AG04450 (cell line): ENCODE results near the gene TNP2. TPM values are rescaled to one million over a fixed set of nuclear protein-coding genes. Genes with fewer than 3 reads are reported as not detected.

Source experiments
- CTCF ChIA-PET: fragments of 300-600, 350-600 bp; formaldehyde crosslinking; extraction: SDS; loops from one replicate; lab custom pipeline; 2022; ENCODE audit warnings: antibody characterized with exemption, inconsistent platforms; lab: Charles Lee
- POLR2A ChIA-PET: fragments of 350-600 bp; formaldehyde crosslinking; extraction: SDS; loops from one replicate; lab custom pipeline; 2021; ENCODE audit warnings: antibody characterized with exemption, inconsistent platforms; lab: Yijun Ruan, JAX
- DNase-seq: peaks from one replicate; pipeline ENCODE4 v3.0.0-alpha.2; 2011; ENCODE audit warnings: low read depth, low spot score
- H3K27ac ChIP-seq: one replicate; pipeline ENCODE4 v1.5.1; 2012; ENCODE audit warnings: low read depth, low read length, control low read depth
- H3K27me3 ChIP-seq: one replicate; pipeline ENCODE4 v1.6.0; 2012; ENCODE audit warnings: low read length; ENCODE audit not compliant: control insufficient read depth, insufficient read depth
- H3K4me3 ChIP-seq: 2 replicates; pipeline ENCODE4 v1.5.1; 2011; ENCODE audit warnings: mild to moderate bottlenecking, low read depth, low read length, control low read depth
- H3K9me3 ChIP-seq: 2 replicates; pipeline ENCODE4 v1.5.1; 2012; ENCODE audit warnings: low read length; ENCODE audit not compliant: control insufficient read depth, insufficient read depth
- polyA plus RNA-seq: library from polyadenylated mRNA; depleted of rRNA; stranded (reverse); fragments of >200 nt; gene quantifications from 2 replicates; pipeline ENCODE4 v1.2.3, GENCODE V29; 2011
- TF ChIP-seq, protein P1 (sequence below): IDR thresholded peaks from 2 replicates; pipeline ENCODE4 v1.5.1; 2011; ENCODE audit warnings: low read depth, low read length, control low read depth, inconsistent platforms

Gene TNP2
- polyA plus RNA-seq, 1 experiment: not detected

DNA sequence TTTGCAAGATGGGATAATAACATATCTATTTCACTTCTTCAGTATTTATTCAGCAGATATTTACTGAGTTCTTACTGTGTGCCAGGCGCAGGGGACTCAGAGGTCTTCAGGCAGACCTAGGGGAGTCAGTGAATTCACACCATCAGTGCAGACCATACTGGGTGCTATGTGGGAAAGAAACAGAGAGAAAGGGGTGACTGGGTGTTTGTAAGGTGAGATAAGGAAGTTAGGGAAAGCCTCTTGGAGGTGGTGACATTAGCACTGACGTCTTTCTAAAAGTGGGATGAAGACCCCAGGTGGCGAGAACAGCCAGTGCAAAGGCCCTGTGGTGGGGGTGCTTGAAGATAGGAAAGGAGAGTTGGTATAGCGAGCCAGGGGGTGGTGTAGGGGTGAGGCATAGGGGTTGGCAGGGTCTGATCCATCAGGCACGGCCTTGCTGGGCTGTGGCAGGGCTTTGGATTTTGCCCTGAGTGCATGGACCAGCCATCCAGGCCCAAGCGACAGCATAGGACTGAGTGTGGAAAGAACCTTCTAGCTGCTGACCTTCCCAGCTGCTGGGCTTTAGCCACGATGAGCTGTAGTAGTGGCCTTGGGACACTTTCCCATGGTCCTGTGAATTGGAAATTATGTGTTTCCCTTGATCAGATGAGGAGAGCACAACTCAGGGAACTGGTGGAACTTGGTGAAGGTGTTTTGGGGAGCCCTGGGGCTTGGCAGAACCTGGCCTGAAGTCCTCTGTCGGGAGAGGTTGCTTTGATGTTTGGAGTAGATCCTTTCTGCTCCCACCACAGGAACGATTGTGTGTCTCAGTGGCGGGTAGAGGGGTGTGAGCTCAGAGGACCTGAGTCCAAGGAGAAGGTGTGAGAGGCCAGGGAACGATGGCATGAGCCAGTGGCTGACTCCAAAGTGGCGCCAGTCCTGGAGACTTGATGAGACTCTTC, 9.2 kb downstream of the TNP2 start:
- Histone ChIP-seq H3K27ac (no peak overlapping the region), H3K27me3 (peaks cover 2% of the 10 kb centered on the region), H3K9me3 (no peaks in the 10 kb centered on the region), H3K4me3 (no peak overlapping the region)
- no peak for DNase-seq
- ChIA-PET POLR2A (no interaction called here), CTCF (interaction anchor here (1.4 to 6.2 kb wide), 4 partner anchors 93 to 297 kb away, joined by 8 to 92 read pairs (median 49); no protein-coding TSS in a partner anchor)
- TF ChIP-seq, protein P1, sequence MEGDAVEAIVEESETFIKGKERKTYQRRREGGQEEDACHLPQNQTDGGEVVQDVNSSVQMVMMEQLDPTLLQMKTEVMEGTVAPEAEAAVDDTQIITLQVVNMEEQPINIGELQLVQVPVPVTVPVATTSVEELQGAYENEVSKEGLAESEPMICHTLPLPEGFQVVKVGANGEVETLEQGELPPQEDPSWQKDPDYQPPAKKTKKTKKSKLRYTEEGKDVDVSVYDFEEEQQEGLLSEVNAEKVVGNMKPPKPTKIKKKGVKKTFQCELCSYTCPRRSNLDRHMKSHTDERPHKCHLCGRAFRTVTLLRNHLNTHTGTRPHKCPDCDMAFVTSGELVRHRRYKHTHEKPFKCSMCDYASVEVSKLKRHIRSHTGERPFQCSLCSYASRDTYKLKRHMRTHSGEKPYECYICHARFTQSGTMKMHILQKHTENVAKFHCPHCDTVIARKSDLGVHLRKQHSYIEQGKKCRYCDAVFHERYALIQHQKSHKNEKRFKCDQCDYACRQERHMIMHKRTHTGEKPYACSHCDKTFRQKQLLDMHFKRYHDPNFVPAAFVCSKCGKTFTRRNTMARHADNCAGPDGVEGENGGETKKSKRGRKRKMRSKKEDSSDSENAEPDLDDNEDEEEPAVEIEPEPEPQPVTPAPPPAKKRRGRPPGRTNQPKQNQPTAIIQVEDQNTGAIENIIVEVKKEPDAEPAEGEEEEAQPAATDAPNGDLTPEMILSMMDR: no peak

DNA sequence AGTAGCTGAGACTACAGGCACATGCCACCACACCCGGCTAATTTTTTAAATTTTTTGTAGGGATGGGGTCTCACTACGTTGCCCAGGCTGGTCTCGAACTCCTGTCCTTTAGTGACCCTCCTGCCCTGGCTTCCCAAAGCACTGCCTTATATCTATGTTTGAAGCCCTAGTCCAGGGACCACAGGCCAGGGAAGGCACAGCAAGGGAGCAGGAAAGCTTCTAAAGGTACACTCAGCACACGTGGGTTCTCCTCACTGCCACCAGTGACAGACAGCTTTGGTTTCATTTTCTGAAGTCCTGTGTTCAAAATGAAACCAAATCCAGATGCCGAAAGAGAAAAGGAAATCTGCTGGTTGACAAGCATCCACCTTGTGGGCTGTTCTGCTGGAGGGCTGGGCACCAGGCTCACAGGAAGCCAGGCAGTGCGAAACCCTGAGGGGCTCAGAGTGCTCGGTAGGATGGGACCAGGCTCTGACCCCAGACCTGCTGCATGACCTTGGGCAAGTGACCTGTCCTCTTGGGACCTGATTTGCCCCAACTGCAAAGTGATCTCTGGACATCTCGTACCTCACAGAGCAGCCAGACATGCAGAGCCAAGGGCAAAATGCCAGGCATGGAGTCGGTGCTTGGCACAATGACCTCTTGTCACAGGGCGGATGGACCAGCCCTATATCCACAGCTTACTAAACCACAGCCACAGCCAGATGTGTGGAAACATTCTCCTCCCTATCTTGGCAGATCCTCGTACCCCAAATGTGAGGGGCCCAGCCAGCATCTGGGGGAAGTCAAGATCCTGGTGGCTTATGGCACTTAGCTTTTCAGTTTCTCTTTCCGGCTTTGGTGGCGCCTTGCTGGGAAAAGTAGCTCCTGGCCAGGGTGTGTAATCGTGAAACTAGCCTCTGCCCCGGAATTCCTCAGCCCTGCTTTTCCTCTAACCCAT, 10.3 kb downstream of the TNP2 start:
- no peak overlapping the region for H3K27ac ChIP-seq
- no peak overlapping the region for H3K4me3 ChIP-seq
- POLR2A ChIA-PET: no interaction called here
- H3K9me3 ChIP-seq: no peaks in the 10 kb centered on the region; the same call in 1 of the 2 replicates
- TF ChIP-seq, protein P1: no peak
- CTCF ChIA-PET: interaction anchor here (0.6 to 6.2 kb wide), 9 partner anchors 8 to 296 kb away, joined by 3 to 92 read pairs (median 8); partner anchors contain the start of genes PRM3 and TNP2
- peaks cover 2% of the 10 kb centered on the region for H3K27me3 ChIP-seq
- DNase-seq: no peak

DNA sequence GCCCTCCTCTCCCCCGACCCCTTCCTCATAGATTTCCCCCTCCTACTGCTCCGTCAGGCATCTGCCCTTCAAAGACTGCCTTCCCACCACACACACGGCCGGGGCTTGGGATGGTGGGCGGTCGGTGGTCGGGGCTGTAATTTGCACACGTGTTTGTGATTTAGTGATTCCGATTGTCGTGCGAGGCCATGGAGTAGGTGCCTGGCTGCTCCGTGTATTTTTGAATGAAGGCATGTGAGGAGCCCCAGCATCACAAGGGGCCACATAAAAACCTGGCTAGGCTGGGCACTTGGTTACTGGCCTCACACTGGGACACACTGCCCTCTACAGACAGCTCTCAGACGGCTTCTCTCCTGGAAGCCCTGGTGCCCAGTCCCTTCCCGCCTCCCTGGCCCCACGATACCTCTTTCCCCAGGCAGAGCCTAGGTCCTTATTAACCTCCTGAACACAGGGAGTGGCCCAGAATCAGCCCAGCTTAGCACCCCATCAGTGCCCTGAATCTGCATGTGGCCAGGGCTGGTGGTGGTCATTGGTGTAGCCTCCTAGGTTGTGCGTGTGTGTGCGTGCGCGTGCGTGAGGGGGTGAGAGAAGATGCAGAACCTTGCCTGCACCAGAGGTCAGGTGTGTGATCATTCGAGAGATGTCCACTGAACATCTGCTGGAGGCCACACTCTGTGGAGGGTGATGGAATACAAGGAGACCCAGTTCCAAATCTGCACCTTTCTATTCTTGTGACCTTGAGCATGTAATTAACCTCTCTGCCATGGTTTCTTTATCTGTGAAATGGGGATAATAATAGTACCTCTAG, 11.8 kb downstream of the TNP2 start:
- Histone ChIP-seq H3K9me3 (no peaks in the 10 kb centered on the region; the same call in 1 of the 2 replicates), H3K27ac (peak overlapping the region; percentile 97)
- POLR2A ChIA-PET: interaction anchor here (0.7 to 2.8 kb wide), 5 partner anchors 40 to 293 kb away, joined by 3 to 39 read pairs (median 3); no protein-coding TSS in a partner anchor

DNA sequence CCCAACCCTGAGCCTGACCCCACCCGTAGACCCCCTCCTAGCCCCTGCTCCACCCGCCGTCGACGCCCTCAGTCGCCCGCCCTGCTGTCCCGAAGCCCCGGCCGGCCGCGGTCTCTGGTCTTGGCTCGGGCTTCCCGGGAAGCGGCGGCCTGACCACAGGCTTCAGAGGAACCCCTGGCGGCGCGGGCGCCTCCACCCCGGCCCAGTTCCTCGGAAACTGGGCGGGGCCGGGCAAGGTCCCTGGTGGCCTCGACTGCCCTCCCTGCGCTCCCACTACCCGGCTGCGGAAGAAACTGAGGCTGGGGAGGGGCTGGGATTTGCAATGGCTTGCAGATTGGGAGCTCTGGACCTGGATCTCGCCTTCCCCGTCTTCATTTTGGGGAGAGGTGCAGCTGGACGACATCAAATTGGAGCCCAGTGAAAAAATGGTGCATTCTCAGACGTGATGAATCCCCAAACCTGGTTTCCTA, 12.4 kb downstream of the TNP2 start:
- Histone ChIP-seq H3K9me3 (no peaks in the 10 kb centered on the region; the same call in 1 of the 2 replicates), H3K27me3 (peaks cover 2% of the 10 kb centered on the region), H3K4me3 (peak overlapping the region; percentile 72), H3K27ac (peak overlapping the region; percentile 97)
- ChIA-PET CTCF (interaction anchor here (0.8 to 6.2 kb wide), 18 partner anchors 16 to 557 kb away, joined by 3 to 92 read pairs (median 8); partner anchors contain the start of gene PRM3), POLR2A (interaction anchor here (0.6 to 2.8 kb wide), 42 partner anchors 8 to 384 kb away, joined by 3 to 39 read pairs (median 6); partner anchors contain the start of gene DEXI)
- DNase-seq: no peak
- TF ChIP-seq, protein P1: 0 out of 2 replicates have a peak, but pooled peaks have one; percentile 8

More for the DNA sequence above, 11.8 kb downstream of the TNP2 start:
- Histone ChIP-seq H3K27me3 (peaks cover 2% of the 10 kb centered on the region), H3K4me3 (peak overlapping the region; percentile 72)
- TF ChIP-seq, protein P1: peak; percentile 89
- CTCF ChIA-PET: interaction anchor here (0.7 to 6.2 kb wide), 17 partner anchors 9 to 556 kb away, joined by 3 to 92 read pairs (median 5); partner anchors contain the start of genes PRM3 and TNP2
- DNase-seq: no peak
